VCaP (cell line): Measurements from ENCODE around the gene SFT2D1.

Source experiments
- H3K27ac ChIP-seq: fragments of 450-650 bp; 2 replicates; pipeline ENCODE4 v1.5.1; 2017
- CTCF ChIP-seq: fragments of 450-650 bp; conservative IDR thresholded peaks from 2 replicates; pipeline ENCODE4 v1.5.1; 2017; ENCODE audit warnings: mild to moderate bottlenecking, moderate library complexity

SFT2D1 gene

GRCh38 chr6:166361077-166361429 is 18.7 kb upstream of the SFT2D1 start:
- H3K27ac ChIP-seq = no peak overlapping the region
- no peak for TF ChIP-seq CTCF

- H3K27ac ChIP-seq = no peak overlapping the region
- no peak for TF ChIP-seq CTCF
Measured at GRCh38 chr6:166360243-166361076, 18.1 kb upstream of the SFT2D1 start.

GRCh38 chr6:166355552-166355951 is 13.2 kb upstream of the SFT2D1 start:
- no peak for TF ChIP-seq CTCF
- H3K27ac ChIP-seq = no peak overlapping the region

GRCh38 chr6:166354965-166355364 is 12.6 kb upstream of the SFT2D1 start:
- TF ChIP-seq CTCF = no peak
- H3K27ac ChIP-seq = no peak overlapping the region

GRCh38 chr6:166354143-166354542 is 11.8 kb upstream of the SFT2D1 start:
- no peak for TF ChIP-seq CTCF
- no peak overlapping the region for H3K27ac ChIP-seq

GRCh38 chr6:166353507-166353906 is 11.2 kb upstream of the SFT2D1 start:
- TF ChIP-seq CTCF = no peak
- H3K27ac ChIP-seq = no peak overlapping the region

GRCh38 chr6:166352923-166353322 is 10.6 kb upstream of the SFT2D1 start:
- peak overlapping the region; percentile 61; the same call in 1 of the 2 replicates for H3K27ac ChIP-seq
- TF ChIP-seq CTCF = no peak
